ENCODE results near the gene PFKL.

Gene PFKL

GRCh38 chr21:44370786-44371410 is 71.0 kb downstream of the PFKL start:
- H3K4me3 ChIP-seq (replicated peaks; ENCODE audit: insufficient read depth, low read length), result no peak overlapping the region
- H3K27me3 ChIP-seq (ENCODE audit: insufficient read depth, poor library complexity, severe bottlenecking), result no peaks in the 10 kb centered on the region
- no peak for TF ChIP-seq GABPA (IDR thresholded peaks at IDR 0.05; ENCODE audit: low read depth)
- no peak for TF ChIP-seq SPI1 (IDR thresholded peaks at IDR 0.05; ENCODE audit: borderline replicate concordance, low read depth)
- TF ChIP-seq REST (IDR thresholded peaks at IDR 0.05; ENCODE audit: insufficient replicate concordance, low read depth), result no peak
- no peak for TF ChIP-seq CTCF (IDR thresholded peaks at IDR 0.05; ENCODE audit: insufficient read depth, low read length)
- no peak for TF ChIP-seq POLR2AphosphoS5 (IDR thresholded peaks at IDR 0.05; ENCODE audit: low read depth)
- no peak for DNase-seq (ENCODE audit: low read depth in 1 of 2, low spot score in 1 of 2)
- no peak overlapping the region for H3K27ac ChIP-seq (replicated peaks)

GRCh38 chr21:44371596-44371995 is 71.7 kb downstream of the PFKL start:
- H3K27me3 ChIP-seq (ENCODE audit: insufficient read depth, poor library complexity, severe bottlenecking), result no peaks in the 10 kb centered on the region
- TF ChIP-seq CTCF (IDR thresholded peaks at IDR 0.05; ENCODE audit: insufficient read depth, low read length) (no peak), SPI1 (IDR thresholded peaks at IDR 0.05; ENCODE audit: borderline replicate concordance, low read depth) (no peak), REST (IDR thresholded peaks at IDR 0.05; ENCODE audit: insufficient replicate concordance, low read depth) (no peak), GABPA (IDR thresholded peaks at IDR 0.05; ENCODE audit: low read depth) (no peak), POLR2AphosphoS5 (IDR thresholded peaks at IDR 0.05; ENCODE audit: low read depth) (no peak)
- H3K27ac ChIP-seq (replicated peaks), result no peak overlapping the region

GRCh38 chr21:44372616-44373015 is 72.8 kb downstream of the PFKL start:
- TF ChIP-seq GABPA (IDR thresholded peaks at IDR 0.05; ENCODE audit: low read depth) (no peak), CTCF (IDR thresholded peaks at IDR 0.05; ENCODE audit: insufficient read depth, low read length) (no peak), POLR2AphosphoS5 (IDR thresholded peaks at IDR 0.05; ENCODE audit: low read depth) (no peak), REST (IDR thresholded peaks at IDR 0.05; ENCODE audit: insufficient replicate concordance, low read depth) (no peak), SPI1 (IDR thresholded peaks at IDR 0.05; ENCODE audit: borderline replicate concordance, low read depth) (no peak)
- Histone ChIP-seq H3K4me3 (replicated peaks; ENCODE audit: insufficient read depth, low read length) (no peak overlapping the region), H3K27me3 (ENCODE audit: insufficient read depth, poor library complexity, severe bottlenecking) (no peaks in the 10 kb centered on the region), H3K27ac (replicated peaks) (no peak overlapping the region; the same call in none of the 2 replicates)
- DNase-seq (ENCODE audit: low read depth in 1 of 2, low spot score in 1 of 2), result no peak

More at GRCh38 chr21:44371596-44371995, 71.7 kb downstream of the PFKL start:
- no peak overlapping the region for H3K4me3 ChIP-seq (replicated peaks; ENCODE audit: insufficient read depth, low read length)
- no peak for DNase-seq (ENCODE audit: low read depth in 1 of 2, low spot score in 1 of 2)

All from HL-60 (cell line).